ENCODE results near the gene UTRN. TPM values are rescaled to one million over a fixed set of nuclear protein-coding genes. Genes with fewer than 3 reads are reported as not detected.

UTRN gene
- 133 to 148 TPM (median 146 TPM) in 3 replicates for total RNA-seq

DNA sequence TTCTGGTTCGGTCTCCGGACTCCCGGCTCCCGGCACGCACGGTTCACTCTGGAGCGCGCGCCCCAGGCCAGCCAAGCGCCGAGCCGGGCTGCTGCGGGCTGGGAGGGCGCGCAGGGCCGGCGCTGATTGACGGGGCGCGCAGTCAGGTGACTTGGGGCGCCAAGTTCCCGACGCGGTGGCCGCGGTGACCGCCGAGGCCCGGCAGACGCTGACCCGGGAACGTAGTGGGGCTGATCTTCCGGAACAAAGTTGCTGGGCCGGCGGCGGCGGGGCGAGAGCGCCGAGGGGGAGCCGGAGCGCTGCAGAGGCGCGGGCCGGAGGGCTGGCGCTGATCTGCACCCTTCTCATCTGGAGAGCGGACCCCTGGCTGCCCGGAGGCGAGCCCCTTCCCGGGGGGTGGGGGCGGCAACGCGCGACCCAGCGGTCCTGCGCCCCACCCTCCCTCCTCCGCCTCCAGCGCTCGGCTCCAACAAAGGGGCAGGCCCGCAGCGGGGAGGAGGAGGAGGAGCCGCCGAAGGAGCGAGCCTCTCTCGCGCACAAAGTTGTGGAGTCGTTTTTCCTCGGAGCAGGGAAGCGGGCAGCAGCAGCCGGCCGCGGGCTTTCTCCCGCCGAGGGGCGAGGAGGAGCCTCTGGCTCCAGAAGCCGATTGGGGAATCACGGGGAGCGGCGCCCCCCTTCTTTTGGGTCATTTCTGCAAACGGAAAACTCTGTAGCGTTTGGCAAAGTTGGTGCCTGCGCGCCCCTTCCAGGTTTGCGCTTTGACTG is at the start of gene UTRN:
Gene UTRN, plus strand, starts transcription at position 553 of the 765 bp plus-strand sequence. CDS start 6,494 bp downstream, outside the sequence.
- peak; percentile 59 to 75 for DNase-seq (ENCODE audit: low spot score in 2 of 2, unreplicated experiment in 2 of 2)
- Mint-ChIP-seq H3K27me3 (ENCODE audit: low read depth) (no peaks in the 10 kb centered on the region), H3K4me3 (peak within 1 kb of the TSS; percentile 99), H3K27ac (peak within 1 kb of the TSS; percentile 98), H3K4me1 (peaks cover 19% of the 10 kb centered on the region), H3K36me3 (peaks cover 3% of the 10 kb centered on the region), H3K9me3 (no peaks in the 10 kb centered on the region)
- TF ChIP-seq CTCF (IDR thresholded peaks at IDR 0.05; ENCODE audit: unreplicated experiment): no peak

- peaks cover 53% of the 10 kb centered on the region for H3K9me3 Mint-ChIP-seq
- H3K27me3 Mint-ChIP-seq (ENCODE audit: low read depth): no peaks in the 10 kb centered on the region
- no peak overlapping the region for H3K27ac Mint-ChIP-seq
- no peak for TF ChIP-seq CTCF (IDR thresholded peaks at IDR 0.05; ENCODE audit: unreplicated experiment)
- no peak overlapping the region for H3K4me3 Mint-ChIP-seq
- peaks cover 5% of the 10 kb centered on the region for H3K36me3 Mint-ChIP-seq
- no peak for DNase-seq (ENCODE audit: low spot score in 2 of 2, unreplicated experiment in 2 of 2)
- peaks cover 13% of the 10 kb centered on the region for H3K4me1 Mint-ChIP-seq
Measured at GRCh38 chr6:144244688-144245087, 40.4 kb upstream of the UTRN start.

DNA sequence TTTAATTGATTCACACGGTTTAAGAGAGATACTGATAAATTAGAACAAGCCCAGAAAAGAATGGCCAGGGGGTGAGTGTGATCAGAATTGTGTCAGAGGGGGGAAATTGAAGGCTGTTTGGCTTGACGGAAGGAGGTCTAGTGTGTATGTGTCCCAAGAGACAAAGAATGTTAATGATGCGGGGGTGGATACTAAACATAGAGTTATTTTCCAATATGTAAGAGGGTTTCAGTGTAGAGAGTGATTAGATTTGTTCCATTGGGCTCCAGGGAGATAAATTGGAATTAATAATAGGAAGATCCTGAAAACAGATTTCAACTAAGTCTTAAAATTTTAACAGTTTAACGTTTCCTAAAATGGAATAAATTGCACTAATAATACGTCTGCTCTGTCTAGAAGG is 38.1 kb upstream of the UTRN start:
- Mint-ChIP-seq H3K4me3 (no peak overlapping the region), H3K36me3 (peaks cover 5% of the 10 kb centered on the region), H3K9me3 (peaks cover 37% of the 10 kb centered on the region), H3K4me1 (peaks cover 19% of the 10 kb centered on the region), H3K27ac (no peak overlapping the region), H3K27me3 (ENCODE audit: low read depth) (no peaks in the 10 kb centered on the region)
- TF ChIP-seq CTCF (IDR thresholded peaks at IDR 0.05; ENCODE audit: unreplicated experiment): no peak
- no peak for DNase-seq (ENCODE audit: low spot score in 2 of 2, unreplicated experiment in 2 of 2)

GRCh38 chr6:144248003-144248402 is 37.1 kb upstream of the UTRN start:
- Mint-ChIP-seq H3K4me3 (no peak overlapping the region), H3K4me1 (peaks cover 19% of the 10 kb centered on the region), H3K27ac (peak overlapping the region; percentile 35), H3K9me3 (peaks cover 29% of the 10 kb centered on the region), H3K27me3 (ENCODE audit: low read depth) (no peaks in the 10 kb centered on the region), H3K36me3 (peaks cover 3% of the 10 kb centered on the region)
- no peak for TF ChIP-seq CTCF (IDR thresholded peaks at IDR 0.05; ENCODE audit: unreplicated experiment)
- DNase-seq (ENCODE audit: low spot score in 2 of 2, unreplicated experiment in 2 of 2): no peak

DNA sequence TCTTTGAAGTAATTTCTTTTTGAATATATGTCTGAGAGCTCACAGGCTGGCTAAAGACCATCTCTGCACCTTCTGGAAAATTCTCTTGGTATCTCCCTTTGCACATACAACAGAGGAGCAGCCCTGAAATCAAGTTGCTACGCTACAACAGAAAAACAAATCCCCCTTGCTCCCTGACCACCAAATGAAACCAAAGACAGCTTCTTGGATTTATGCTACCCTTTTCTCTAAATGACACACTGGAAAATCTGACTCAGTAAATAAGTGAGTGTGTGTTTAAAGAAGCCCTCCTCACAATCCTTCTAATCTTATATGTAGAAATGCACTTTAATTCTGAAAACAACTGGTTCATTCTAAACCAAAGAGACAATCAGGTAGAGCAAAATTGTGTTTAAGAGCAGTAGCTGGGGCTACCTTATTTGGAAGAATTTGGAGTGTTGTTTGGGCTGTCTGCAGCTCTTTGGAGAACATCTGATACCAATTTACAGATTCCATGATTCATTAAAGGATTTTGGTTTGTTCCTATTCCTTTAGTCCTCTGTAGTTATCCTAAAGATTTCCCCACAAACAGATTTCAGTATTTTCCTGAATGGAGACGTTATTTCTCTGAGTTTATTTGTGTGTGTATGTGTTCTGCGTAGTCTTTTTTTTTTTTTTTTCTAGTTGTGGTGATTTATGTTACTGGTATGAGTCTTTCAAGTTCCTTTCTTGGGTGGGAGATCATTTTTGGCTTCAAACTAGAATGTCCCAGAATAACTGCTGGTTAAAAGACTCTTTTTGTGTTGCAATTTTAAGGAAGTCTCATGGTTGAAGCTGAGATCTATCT is 36.4 kb upstream of the UTRN start:
- no peaks in the 10 kb centered on the region for H3K27me3 Mint-ChIP-seq (ENCODE audit: low read depth)
- H3K36me3 Mint-ChIP-seq: peaks cover 3% of the 10 kb centered on the region
- H3K4me1 Mint-ChIP-seq: peaks cover 19% of the 10 kb centered on the region
- no peak overlapping the region for H3K4me3 Mint-ChIP-seq
- no peak for TF ChIP-seq CTCF (IDR thresholded peaks at IDR 0.05; ENCODE audit: unreplicated experiment)
- no peak for DNase-seq (ENCODE audit: low spot score in 2 of 2, unreplicated experiment in 2 of 2)
- H3K27ac Mint-ChIP-seq: peak overlapping the region; percentile 64
- H3K9me3 Mint-ChIP-seq: peaks cover 24% of the 10 kb centered on the region

Measured in mesothelial cell of epicardium (in vitro differentiated cells).